GM12875 (cell line): ENCODE results near the gene ATG13.
"Not testable (repeated sequence)": the region's sequence is repeated elsewhere in the genome, so short reads cannot be mapped to it uniquely, and the experiment has no call there.

Experiments
- H3K4me3 ChIP-seq: one replicate; pipeline ENCODE4 v1.5.1; 2011; ENCODE audit warnings: low read depth, low read length, control low read depth
- CTCF ChIP-seq: IDR thresholded peaks from 2 replicates; pipeline ENCODE4 v1.5.1; 2011; ENCODE audit warnings: low read depth, mild to moderate bottlenecking, control low read depth, inconsistent platforms, low read length, moderate library complexity, borderline replicate concordance; ENCODE audit not compliant: insufficient read depth

The ATG13 gene

GRCh38 chr11:46617134-46617971, at the start of gene ATG13, which contains the start of gene HARBI1:
Gene ATG13 (plus strand): TSS chr11:46617553. CDS start chr11:46644292, 26,739 bp downstream.
Gene HARBI1 (minus strand): TSS chr11:46617227. CDS start chr11:46616237, 990 bp downstream.
- peak within 1 kb of the TSS; percentile 98 for H3K4me3 ChIP-seq
- TF ChIP-seq CTCF, result peak; percentile 86

GRCh38 chr11:46570790-46571398, 46.5 kb upstream of the ATG13 start:
- H3K4me3 ChIP-seq, result no peak overlapping the region
- TF ChIP-seq CTCF, result no peak

GRCh38 chr11:46574656-46575055, 42.7 kb upstream of the ATG13 start:
- no peak for TF ChIP-seq CTCF
- no peak overlapping the region for H3K4me3 ChIP-seq

- no peak for TF ChIP-seq CTCF
- no peak overlapping the region for H3K4me3 ChIP-seq
Measured at GRCh38 chr11:46577058-46577457, 40.3 kb upstream of the ATG13 start.

GRCh38 chr11:46582588-46582987, 34.8 kb upstream of the ATG13 start:
- TF ChIP-seq CTCF, result no peak
- no peak overlapping the region for H3K4me3 ChIP-seq

GRCh38 chr11:46583513-46583912, 33.8 kb upstream of the ATG13 start:
- not testable (repeated sequence) for H3K4me3 ChIP-seq

GRCh38 chr11:46588131-46588530, 29.2 kb upstream of the ATG13 start:
- H3K4me3 ChIP-seq, result no peak overlapping the region
- no peak for TF ChIP-seq CTCF
